Measurements from ENCODE around the gene OTUB2.

The OTUB2 gene

GRCh38 chr14:94088516-94088915 lies 62.4 kb downstream of the OTUB2 start:
- Histone ChIP-seq H3K4me1 (ENCODE audit: insufficient read depth, poor library complexity, severe bottlenecking) (peaks cover 12% of the 10 kb centered on the region), H3K9me3 (ENCODE audit: severe bottlenecking) (no peaks in the 10 kb centered on the region), H3K27me3 (ENCODE audit: insufficient read depth, poor library complexity, severe bottlenecking) (no peaks in the 10 kb centered on the region), H3K27ac (ENCODE audit: poor library complexity, severe bottlenecking) (no peak overlapping the region), H3K4me3 (ENCODE audit: severe bottlenecking) (no peak overlapping the region), H3K36me3 (ENCODE audit: low read depth) (peaks cover 4% of the 10 kb centered on the region; the same call in 1 of the 2 replicates)
- ATAC-seq (ENCODE audit: low read depth) (peak; percentile 56; the same call in 1 of the 3 replicates), DNase-seq (ENCODE audit: low spot score) (no peak)
- TF ChIP-seq, protein P1, sequence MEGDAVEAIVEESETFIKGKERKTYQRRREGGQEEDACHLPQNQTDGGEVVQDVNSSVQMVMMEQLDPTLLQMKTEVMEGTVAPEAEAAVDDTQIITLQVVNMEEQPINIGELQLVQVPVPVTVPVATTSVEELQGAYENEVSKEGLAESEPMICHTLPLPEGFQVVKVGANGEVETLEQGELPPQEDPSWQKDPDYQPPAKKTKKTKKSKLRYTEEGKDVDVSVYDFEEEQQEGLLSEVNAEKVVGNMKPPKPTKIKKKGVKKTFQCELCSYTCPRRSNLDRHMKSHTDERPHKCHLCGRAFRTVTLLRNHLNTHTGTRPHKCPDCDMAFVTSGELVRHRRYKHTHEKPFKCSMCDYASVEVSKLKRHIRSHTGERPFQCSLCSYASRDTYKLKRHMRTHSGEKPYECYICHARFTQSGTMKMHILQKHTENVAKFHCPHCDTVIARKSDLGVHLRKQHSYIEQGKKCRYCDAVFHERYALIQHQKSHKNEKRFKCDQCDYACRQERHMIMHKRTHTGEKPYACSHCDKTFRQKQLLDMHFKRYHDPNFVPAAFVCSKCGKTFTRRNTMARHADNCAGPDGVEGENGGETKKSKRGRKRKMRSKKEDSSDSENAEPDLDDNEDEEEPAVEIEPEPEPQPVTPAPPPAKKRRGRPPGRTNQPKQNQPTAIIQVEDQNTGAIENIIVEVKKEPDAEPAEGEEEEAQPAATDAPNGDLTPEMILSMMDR (IDR thresholded peaks at IDR 0.05; ENCODE audit: poor library complexity, severe bottlenecking): no peak

GRCh38 chr14:94089479-94089878 lies 63.3 kb downstream of the OTUB2 start:
- H3K36me3 ChIP-seq (ENCODE audit: low read depth): peaks cover 4% of the 10 kb centered on the region; the same call in 1 of the 2 replicates
- no peak overlapping the region for H3K4me3 ChIP-seq (ENCODE audit: severe bottlenecking)
- DNase-seq (ENCODE audit: low spot score) (no peak), ATAC-seq (ENCODE audit: low read depth) (peak; percentile 48; the same call in 1 of the 3 replicates)
- H3K27me3 ChIP-seq (ENCODE audit: insufficient read depth, poor library complexity, severe bottlenecking): no peaks in the 10 kb centered on the region
- peaks cover 12% of the 10 kb centered on the region for H3K4me1 ChIP-seq (ENCODE audit: insufficient read depth, poor library complexity, severe bottlenecking)
- no peak overlapping the region for H3K27ac ChIP-seq (ENCODE audit: poor library complexity, severe bottlenecking)
- H3K9me3 ChIP-seq (ENCODE audit: severe bottlenecking): no peaks in the 10 kb centered on the region
- TF ChIP-seq, protein P1 (IDR thresholded peaks at IDR 0.05; ENCODE audit: poor library complexity, severe bottlenecking): no peak

DNA sequence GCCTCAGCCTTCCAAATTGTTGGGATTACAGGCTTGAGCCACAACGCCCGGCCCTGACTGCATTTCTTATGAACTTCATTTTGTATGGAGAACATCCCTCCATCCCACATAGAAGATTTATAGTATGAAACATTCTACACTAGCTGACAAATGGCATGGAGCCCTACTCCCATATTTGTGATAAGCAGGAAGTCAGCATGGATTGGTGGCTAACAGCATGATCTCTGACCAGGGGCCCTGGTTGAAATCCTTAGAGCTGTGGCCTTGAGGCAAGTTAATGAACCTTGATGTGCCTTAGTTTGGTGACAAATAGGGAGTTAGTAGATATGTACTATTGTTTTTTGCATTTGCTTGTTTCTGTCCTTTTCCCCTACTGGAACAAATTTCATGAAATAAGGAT lies 67.3 kb downstream of the OTUB2 start:
- H3K27ac ChIP-seq (ENCODE audit: poor library complexity, severe bottlenecking): no peak overlapping the region
- no peak for DNase-seq (ENCODE audit: low spot score)

GRCh38 chr14:94097091-94097490 lies 71.0 kb downstream of the OTUB2 start:
- TF ChIP-seq, protein P1 (IDR thresholded peaks at IDR 0.05; ENCODE audit: poor library complexity, severe bottlenecking): no peak
- DNase-seq (ENCODE audit: low spot score) (no peak), ATAC-seq (ENCODE audit: low read depth) (no peak)
- H3K4me3 ChIP-seq (ENCODE audit: severe bottlenecking): no peak overlapping the region
- H3K27ac ChIP-seq (ENCODE audit: poor library complexity, severe bottlenecking): no peak overlapping the region
- H3K36me3 ChIP-seq (ENCODE audit: low read depth): peaks cover 7% of the 10 kb centered on the region; the same call in 1 of the 2 replicates
- H3K4me1 ChIP-seq (ENCODE audit: insufficient read depth, poor library complexity, severe bottlenecking): no peaks in the 10 kb centered on the region
- no peaks in the 10 kb centered on the region for H3K27me3 ChIP-seq (ENCODE audit: insufficient read depth, poor library complexity, severe bottlenecking)
- no peaks in the 10 kb centered on the region for H3K9me3 ChIP-seq (ENCODE audit: severe bottlenecking)

More for the DNA sequence above, 67.3 kb downstream of the OTUB2 start:
- Histone ChIP-seq H3K4me3 (ENCODE audit: severe bottlenecking) (no peak overlapping the region), H3K36me3 (ENCODE audit: low read depth) (peaks cover 11% of the 10 kb centered on the region), H3K27me3 (ENCODE audit: insufficient read depth, poor library complexity, severe bottlenecking) (no peaks in the 10 kb centered on the region), H3K4me1 (ENCODE audit: insufficient read depth, poor library complexity, severe bottlenecking) (peaks cover 12% of the 10 kb centered on the region), H3K9me3 (ENCODE audit: severe bottlenecking) (no peaks in the 10 kb centered on the region)
- ATAC-seq (ENCODE audit: low read depth): no peak
- TF ChIP-seq, protein P1 (IDR thresholded peaks at IDR 0.05; ENCODE audit: poor library complexity, severe bottlenecking): no peak

Measured in RWPE2 (cell line).